CD14-positive monocyte (primary cell): ENCODE data around the gene NPIPA2. TPM values are rescaled to one million over a fixed set of nuclear protein-coding genes. Genes with fewer than 3 reads are reported as not detected.

ENCODE experiments used
- polyA plus RNA-seq, 3 donors: library from polyadenylated mRNA; depleted of rRNA in 1 of 3; unstranded in 2 of 3; stranded (reverse) in 1 of 3; fragments of 300-500 nt in 2 of 3; fragments of >200 nt in 1 of 3; fragmentation: Illumina TruSeq in 2 of 3; gene quantifications; 1 replicate in 2 of 3; 2 replicates in 1 of 3; pipeline ENCODE4 v1.2.3, GENCODE V29; 2012 to 2021

NPIPA2 gene
- polyA plus RNA-seq, 3 donors = 2.0 TPM; not detected in 2

Other genes starting within 250 kb of the NPIPA2 start
- gene PARN, start 112.3 kb upstream of the NPIPA2 start, polyA plus RNA-seq = 10 to 100 TPM; 18.4 to 24.4 (median 19.1) TPM
- 10 to 100 TPM; 27.5 to 36.0 (median 28.6) TPM for gene BFAR, start 109.6 kb upstream of the NPIPA2 start, polyA plus RNA-seq
- not detected for gene PLA2G10, start 48.2 kb upstream of the NPIPA2 start, polyA plus RNA-seq
- 1 to 10 TPM in 1 of 3 donors, not detected in 2; 1.4 TPM for gene NPIPA3, start 39.1 kb upstream of the NPIPA2 start, polyA plus RNA-seq
- 10 to 100 TPM; 18.4 to 22.5 (median 22.5) TPM for gene NOMO1, start 91.2 kb downstream of the NPIPA2 start, polyA plus RNA-seq
- 10 to 100 TPM in 1 of 3 donors, not detected in 2; 63.7 TPM for gene NPIPA1, start 194.9 kb downstream of the NPIPA2 start, polyA plus RNA-seq
- 10 to 100 TPM; 22.3 to 50.1 (median 36.0) TPM for gene PDXDC1, start 232.5 kb downstream of the NPIPA2 start, polyA plus RNA-seq